ENCODE results near the gene KCNJ2.

The KCNJ2 gene

GRCh38 chr17:70153210-70153609 lies 16.1 kb upstream of the KCNJ2 start:
- Histone ChIP-seq H3K4me2 (ENCODE audit: low read depth, low read length, poor library complexity, severe bottlenecking) (no peak overlapping the region), H3K9me2 (replicated peaks; ENCODE audit: low read depth, low read length) (no peaks in the 10 kb centered on the region)

DNA sequence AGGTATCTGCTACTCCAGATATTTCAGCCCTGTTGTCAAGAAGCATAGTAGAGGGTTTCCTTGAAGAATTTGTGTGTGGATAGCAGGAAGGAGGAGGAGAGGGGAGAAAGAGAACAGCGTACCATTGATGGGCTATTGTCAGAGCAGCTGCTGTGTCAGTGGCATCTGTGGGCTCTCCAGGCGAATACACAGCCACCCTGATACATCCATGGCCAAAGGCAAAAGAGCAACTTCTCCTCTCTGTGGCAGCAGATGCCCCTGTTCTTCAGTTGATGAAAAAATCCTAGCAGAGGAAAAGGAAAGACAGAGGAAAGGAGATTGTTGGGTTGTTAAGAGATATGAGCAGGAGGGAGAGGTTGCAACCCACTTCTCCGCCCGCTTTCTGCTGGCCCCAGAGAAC lies 12.2 kb upstream of the KCNJ2 start:
- Histone ChIP-seq H3K4me3 (ENCODE audit: low read length, poor library complexity, severe bottlenecking) (no peak overlapping the region), H3K9me3 (ENCODE audit: insufficient read depth, low read depth, low read length) (no peaks in the 10 kb centered on the region), H2AFZ (ENCODE audit: low read length) (no peak overlapping the region), H3K4me1 (ENCODE audit: insufficient read depth, low read length, poor library complexity, severe bottlenecking) (no peaks in the 10 kb centered on the region), H3K36me3 (ENCODE audit: insufficient read depth, low read length) (no peaks in the 10 kb centered on the region), H4K20me1 (ENCODE audit: insufficient read depth, low read length, poor library complexity, severe bottlenecking) (no peaks in the 10 kb centered on the region), H3F3A (ENCODE audit: low read depth) (no peaks in the 10 kb centered on the region), H3K9ac (ENCODE audit: low read depth, low read length, poor library complexity, severe bottlenecking) (no peak overlapping the region), H3K79me2 (ENCODE audit: insufficient read depth, low read length) (no peaks in the 10 kb centered on the region), H3K27me3 (ENCODE audit: insufficient read depth, low read length, poor library complexity, severe bottlenecking) (no peaks in the 10 kb centered on the region), H3K9me2 (replicated peaks; ENCODE audit: low read depth, low read length) (no peaks in the 10 kb centered on the region), H3K4me2 (ENCODE audit: low read depth, low read length, poor library complexity, severe bottlenecking) (no peak overlapping the region)
- TF ChIP-seq EZH2phosphoT487 (IDR thresholded peaks at IDR 0.05; ENCODE audit: borderline replicate concordance) = no peak
- no peak for TF ChIP-seq CTCF (conservative IDR thresholded peaks at IDR 0.05; ENCODE audit: low read length)

More at GRCh38 chr17:70153210-70153609, 16.1 kb upstream of the KCNJ2 start:
- Histone ChIP-seq H3K4me1 (ENCODE audit: insufficient read depth, low read length, poor library complexity, severe bottlenecking) (no peaks in the 10 kb centered on the region), H3K9me3 (ENCODE audit: insufficient read depth, low read depth, low read length) (no peaks in the 10 kb centered on the region), H3K9ac (ENCODE audit: low read depth, low read length, poor library complexity, severe bottlenecking) (no peak overlapping the region), H3K27me3 (ENCODE audit: insufficient read depth, low read length, poor library complexity, severe bottlenecking) (no peaks in the 10 kb centered on the region), H3K79me2 (ENCODE audit: insufficient read depth, low read length) (no peaks in the 10 kb centered on the region), H3K4me3 (ENCODE audit: low read length, poor library complexity, severe bottlenecking) (no peak overlapping the region), H2AFZ (ENCODE audit: low read length) (no peak overlapping the region), H3K36me3 (ENCODE audit: insufficient read depth, low read length) (no peaks in the 10 kb centered on the region), H4K20me1 (ENCODE audit: insufficient read depth, low read length, poor library complexity, severe bottlenecking) (no peaks in the 10 kb centered on the region), H3F3A (ENCODE audit: low read depth) (no peaks in the 10 kb centered on the region)
- TF ChIP-seq CTCF (conservative IDR thresholded peaks at IDR 0.05; ENCODE audit: low read length) (no peak), EZH2phosphoT487 (IDR thresholded peaks at IDR 0.05; ENCODE audit: borderline replicate concordance) (no peak)

GRCh38 chr17:70158180-70158579 lies 11.2 kb upstream of the KCNJ2 start:
- no peak overlapping the region for H3K9ac ChIP-seq (ENCODE audit: low read depth, low read length, poor library complexity, severe bottlenecking)
- no peak overlapping the region for H2AFZ ChIP-seq (ENCODE audit: low read length)
- no peaks in the 10 kb centered on the region for H3F3A ChIP-seq (ENCODE audit: low read depth)
- H3K4me3 ChIP-seq (ENCODE audit: low read length, poor library complexity, severe bottlenecking) = no peak overlapping the region
- H3K36me3 ChIP-seq (ENCODE audit: insufficient read depth, low read length) = no peaks in the 10 kb centered on the region
- no peaks in the 10 kb centered on the region for H4K20me1 ChIP-seq (ENCODE audit: insufficient read depth, low read length, poor library complexity, severe bottlenecking)
- H3K9me2 ChIP-seq (replicated peaks; ENCODE audit: low read depth, low read length) = no peaks in the 10 kb centered on the region
- TF ChIP-seq CTCF (conservative IDR thresholded peaks at IDR 0.05; ENCODE audit: low read length) (no peak), EZH2phosphoT487 (IDR thresholded peaks at IDR 0.05; ENCODE audit: borderline replicate concordance) (no peak)
- no peaks in the 10 kb centered on the region for H3K79me2 ChIP-seq (ENCODE audit: insufficient read depth, low read length)
- no peaks in the 10 kb centered on the region for H3K27me3 ChIP-seq (ENCODE audit: insufficient read depth, low read length, poor library complexity, severe bottlenecking)
- H3K4me2 ChIP-seq (ENCODE audit: low read depth, low read length, poor library complexity, severe bottlenecking) = no peak overlapping the region
- no peaks in the 10 kb centered on the region for H3K9me3 ChIP-seq (ENCODE audit: insufficient read depth, low read depth, low read length)
- no peaks in the 10 kb centered on the region for H3K4me1 ChIP-seq (ENCODE audit: insufficient read depth, low read length, poor library complexity, severe bottlenecking)
